ENCODE measurements around the gene ASIP.
"Not testable (repeated sequence)": the region's sequence is repeated elsewhere in the genome, so short reads cannot be mapped to it uniquely, and the experiment has no call there.

The ASIP gene

DNA sequence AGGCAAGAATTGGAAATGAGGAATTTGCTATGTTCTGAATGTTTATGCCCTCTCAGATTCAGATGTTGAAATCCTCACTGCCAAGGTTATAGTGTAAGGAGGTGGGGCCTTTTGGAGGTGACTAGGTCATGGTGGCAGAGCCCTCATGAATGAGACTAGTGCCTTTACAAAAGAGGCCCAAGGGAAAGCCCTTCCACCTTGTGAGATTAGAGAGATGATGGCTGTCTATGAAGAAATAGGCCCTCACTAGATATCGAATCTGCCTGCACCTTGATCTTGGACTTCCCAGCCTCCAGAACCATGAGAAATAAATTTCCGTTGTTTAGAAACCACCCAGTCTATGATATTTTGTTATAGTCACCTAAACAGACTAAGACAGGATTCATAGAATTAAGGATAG, 10.4 kb downstream of the ASIP start:
- ChIA-PET CTCF (no interaction called here), POLR2A (no interaction called here)
- Histone ChIP-seq H3K4me1 (ENCODE audit: control extremely low read depth in 1 of 4, control insufficient read depth in 4 of 4, insufficient read depth in 4 of 4, low read length in 3 of 4) (peaks cover 0 to 18% (median 4%) of the 10 kb centered on the region in 4 experiments), H3K9me3 (ENCODE audit: control extremely low read depth in 1 of 5, control insufficient read depth in 4 of 5, insufficient read depth in 2 of 5, low read depth in 1 of 5, low read length in 4 of 5) (no peaks in the 10 kb centered on the region), H3K27ac (ENCODE audit: insufficient read depth in 1 of 2, low read depth in 1 of 2, low read length in 2 of 2, poor library complexity in 1 of 2, severe bottlenecking in 2 of 2) (no peak overlapping the region), H3K36me3 (ENCODE audit: control insufficient read depth in 4 of 4, insufficient read depth in 4 of 4, low read length in 3 of 4) (no peaks in the 10 kb centered on the region), H3K4me3 (ENCODE audit: control insufficient read depth in 1 of 7, extremely low read depth in 1 of 7, insufficient read depth in 4 of 7, low read depth in 2 of 7, low read length in 6 of 7) (no peak overlapping the region), H3K27me3 (replicated peaks in 2 of 5; ENCODE audit: control insufficient read depth in 4 of 5, insufficient read depth in 5 of 5, low read length in 4 of 5) (no peaks in the 10 kb centered on the region)
- DNase-seq, result no peak
- WGBS (ENCODE audit: insufficient coverage), result no CpG with 5 or more reads among the region's 2 CpGs

GRCh38 chr20:34252431-34253086, 11.3 kb downstream of the ASIP start:
- H3K27ac ChIP-seq (ENCODE audit: insufficient read depth in 1 of 2, low read depth in 1 of 2, low read length in 2 of 2, poor library complexity in 1 of 2, severe bottlenecking in 2 of 2); H3K4me3 ChIP-seq (ENCODE audit: control insufficient read depth in 1 of 7, extremely low read depth in 1 of 7, insufficient read depth in 4 of 7, low read depth in 2 of 7, low read length in 6 of 7); H3K27me3 ChIP-seq (replicated peaks in 2 of 5; ENCODE audit: control insufficient read depth in 4 of 5, insufficient read depth in 5 of 5, low read length in 4 of 5); POLR2A ChIA-PET; CTCF ChIA-PET; H3K36me3 ChIP-seq (ENCODE audit: control insufficient read depth in 4 of 4, insufficient read depth in 4 of 4, low read length in 3 of 4); DNase-seq; H3K9me3 ChIP-seq (ENCODE audit: control extremely low read depth in 1 of 5, control insufficient read depth in 4 of 5, insufficient read depth in 2 of 5, low read depth in 1 of 5, low read length in 4 of 5): not testable (repeated sequence)
- H3K4me1 ChIP-seq (ENCODE audit: control extremely low read depth in 1 of 4, control insufficient read depth in 4 of 4, insufficient read depth in 4 of 4, low read length in 3 of 4), result peaks cover 0 to 18% (median 4%) of the 10 kb centered on the region in 4 experiments
- 87% methylated on average over 3 of the region's 7 CpGs for WGBS (ENCODE audit: insufficient coverage)

GRCh38 chr20:34254979-34255378, 13.8 kb downstream of the ASIP start:
- ChIA-PET CTCF (interaction anchor here (0.5 to 1.2 kb wide), 5 partner anchors 7 to 36 kb away, joined by 3 read pairs; no protein-coding TSS in a partner anchor), POLR2A (no interaction called here)
- Histone ChIP-seq H3K27me3 (replicated peaks in 2 of 5; ENCODE audit: control insufficient read depth in 4 of 5, insufficient read depth in 5 of 5, low read length in 4 of 5) (no peaks in the 10 kb centered on the region), H3K36me3 (ENCODE audit: control insufficient read depth in 4 of 4, insufficient read depth in 4 of 4, low read length in 3 of 4) (no peaks in the 10 kb centered on the region), H3K4me1 (ENCODE audit: control extremely low read depth in 1 of 4, control insufficient read depth in 4 of 4, insufficient read depth in 4 of 4, low read length in 3 of 4) (peaks cover 0 to 2% (median 0%) of the 10 kb centered on the region in 4 experiments), H3K27ac (ENCODE audit: insufficient read depth in 1 of 2, low read depth in 1 of 2, low read length in 2 of 2, poor library complexity in 1 of 2, severe bottlenecking in 2 of 2) (no peak overlapping the region), H3K4me3 (ENCODE audit: control insufficient read depth in 1 of 7, extremely low read depth in 1 of 7, insufficient read depth in 4 of 7, low read depth in 2 of 7, low read length in 6 of 7) (no peak overlapping the region), H3K9me3 (ENCODE audit: control extremely low read depth in 1 of 5, control insufficient read depth in 4 of 5, insufficient read depth in 2 of 5, low read depth in 1 of 5, low read length in 4 of 5) (no peaks in the 10 kb centered on the region)
- no peak for DNase-seq
- 100% methylated on average over 1 of the region's 1 CpG for WGBS (ENCODE audit: insufficient coverage)

GRCh38 chr20:34256629-34257124, 15.5 kb downstream of the ASIP start:
- Histone ChIP-seq H3K36me3 (ENCODE audit: control insufficient read depth in 4 of 4, insufficient read depth in 4 of 4, low read length in 3 of 4) (no peaks in the 10 kb centered on the region), H3K9me3 (ENCODE audit: control extremely low read depth in 1 of 5, control insufficient read depth in 4 of 5, insufficient read depth in 2 of 5, low read depth in 1 of 5, low read length in 4 of 5) (no peaks in the 10 kb centered on the region), H3K27ac (ENCODE audit: insufficient read depth in 1 of 2, low read depth in 1 of 2, low read length in 2 of 2, poor library complexity in 1 of 2, severe bottlenecking in 2 of 2) (no peak overlapping the region), H3K4me1 (ENCODE audit: control extremely low read depth in 1 of 4, control insufficient read depth in 4 of 4, insufficient read depth in 4 of 4, low read length in 3 of 4) (no peaks in the 10 kb centered on the region), H3K27me3 (replicated peaks in 2 of 5; ENCODE audit: control insufficient read depth in 4 of 5, insufficient read depth in 5 of 5, low read length in 4 of 5) (no peaks in the 10 kb centered on the region), H3K4me3 (ENCODE audit: control insufficient read depth in 1 of 7, extremely low read depth in 1 of 7, insufficient read depth in 4 of 7, low read depth in 2 of 7, low read length in 6 of 7) (no peak overlapping the region)
- ChIA-PET POLR2A (interaction anchor here (0.6 kb wide), 2 partner anchors 238 to 554 kb away, joined by 3 to 4 read pairs; no protein-coding TSS in a partner anchor), CTCF (interaction anchor here (0.9 to 1.2 kb wide), 4 partner anchors 18 to 499 kb away, joined by 3 read pairs; no protein-coding TSS in a partner anchor)
- 86% methylated on average over 5 of the region's 5 CpGs for whole genome bisulfite sequencing (ENCODE audit: insufficient coverage)
- no peak for DNase-seq

DNA sequence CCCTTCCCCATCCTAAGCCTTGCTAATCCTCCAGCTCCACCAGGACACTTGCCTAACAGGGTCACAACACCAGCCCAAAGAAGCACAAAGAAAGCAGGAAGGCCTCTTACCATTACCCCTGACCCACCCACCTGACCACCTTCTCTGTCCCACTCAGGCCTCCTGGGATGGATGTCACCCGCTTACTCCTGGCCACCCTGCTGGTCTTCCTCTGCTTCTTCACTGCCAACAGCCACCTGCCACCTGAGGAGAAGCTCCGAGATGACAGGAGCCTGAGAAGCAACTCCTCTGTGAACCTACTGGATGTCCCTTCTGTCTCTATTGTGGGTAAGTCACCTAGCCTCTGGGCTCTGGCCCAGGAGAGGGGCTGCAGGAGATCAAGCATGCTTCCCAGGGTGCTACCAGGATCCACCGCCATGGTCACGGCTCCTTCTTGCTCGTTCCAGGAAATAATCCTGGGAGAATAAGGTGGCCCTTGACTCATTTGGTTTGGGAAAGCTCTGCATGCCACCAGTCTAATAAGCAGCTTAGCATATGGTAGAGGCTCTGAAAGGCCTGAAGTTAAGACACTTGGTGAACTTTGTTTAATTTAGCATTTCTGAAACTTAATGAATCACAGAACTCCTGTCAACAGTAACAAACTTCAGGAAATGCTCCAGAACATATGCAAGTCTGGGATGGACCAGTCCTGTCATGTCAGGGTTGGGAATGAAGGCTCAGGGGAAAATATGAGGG, 19.2 kb downstream of the ASIP start:
- Histone ChIP-seq H3K27me3 (replicated peaks in 2 of 5; ENCODE audit: control insufficient read depth in 4 of 5, insufficient read depth in 5 of 5, low read length in 4 of 5) (no peaks in the 10 kb centered on the region), H3K36me3 (ENCODE audit: control insufficient read depth in 4 of 4, insufficient read depth in 4 of 4, low read length in 3 of 4) (no peaks in the 10 kb centered on the region), H3K9me3 (ENCODE audit: control extremely low read depth in 1 of 5, control insufficient read depth in 4 of 5, insufficient read depth in 2 of 5, low read depth in 1 of 5, low read length in 4 of 5) (no peaks in the 10 kb centered on the region), H3K4me1 (ENCODE audit: control extremely low read depth in 1 of 4, control insufficient read depth in 4 of 4, insufficient read depth in 4 of 4, low read length in 3 of 4) (peaks cover 0 to 2% (median 0%) of the 10 kb centered on the region in 4 experiments), H3K4me3 (ENCODE audit: control insufficient read depth in 1 of 7, extremely low read depth in 1 of 7, insufficient read depth in 4 of 7, low read depth in 2 of 7, low read length in 6 of 7) (no peak overlapping the region), H3K27ac (ENCODE audit: insufficient read depth in 1 of 2, low read depth in 1 of 2, low read length in 2 of 2, poor library complexity in 1 of 2, severe bottlenecking in 2 of 2) (no peak overlapping the region)
- DNase-seq, result no peak
- ChIA-PET POLR2A (no interaction called here), CTCF (no interaction called here)
- 100% methylated on average over 5 of the region's 5 CpGs for WGBS (ENCODE audit: insufficient coverage)

- POLR2A ChIA-PET, result no interaction called here
- 93% methylated on average over 6 of the region's 9 CpGs for whole genome bisulfite sequencing (ENCODE audit: insufficient coverage)
- no peaks in the 10 kb centered on the region for H3K36me3 ChIP-seq (ENCODE audit: control insufficient read depth in 4 of 4, insufficient read depth in 4 of 4, low read length in 3 of 4)
- peak in 1 of 3 donors; percentile 10 for DNase-seq
- no peaks in the 10 kb centered on the region for H3K9me3 ChIP-seq (ENCODE audit: control extremely low read depth in 1 of 5, control insufficient read depth in 4 of 5, insufficient read depth in 2 of 5, low read depth in 1 of 5, low read length in 4 of 5)
- CTCF ChIA-PET, result no interaction called here
- no peak overlapping the region for H3K27ac ChIP-seq (ENCODE audit: insufficient read depth in 1 of 2, low read depth in 1 of 2, low read length in 2 of 2, poor library complexity in 1 of 2, severe bottlenecking in 2 of 2)
- no peak overlapping the region for H3K4me3 ChIP-seq (ENCODE audit: control insufficient read depth in 1 of 7, extremely low read depth in 1 of 7, insufficient read depth in 4 of 7, low read depth in 2 of 7, low read length in 6 of 7)
- H3K4me1 ChIP-seq (ENCODE audit: control extremely low read depth in 1 of 4, control insufficient read depth in 4 of 4, insufficient read depth in 4 of 4, low read length in 3 of 4), result peaks cover 0 to 2% (median 0%) of the 10 kb centered on the region in 4 experiments
- H3K27me3 ChIP-seq (replicated peaks in 2 of 5; ENCODE audit: control insufficient read depth in 4 of 5, insufficient read depth in 5 of 5, low read length in 4 of 5), result no peaks in the 10 kb centered on the region
Observed at GRCh38 chr20:34262488-34263288, 21.5 kb downstream of the ASIP start.

All from common myeloid progenitor, CD34-positive (primary cell).